Hematopoietic multipotent progenitor cell treated with erythropoietin and hydrocortisone succinate and interleukin-3 and kit ligand, for 15 days (in vitro differentiated cells): ENCODE results near the gene NELL1.

Source experiments
- DNase-seq: peaks from one replicate; pipeline ENCODE4 v3.0.0-alpha.2; 2015; ENCODE audit warnings: low spot score

The NELL1 gene

DNA sequence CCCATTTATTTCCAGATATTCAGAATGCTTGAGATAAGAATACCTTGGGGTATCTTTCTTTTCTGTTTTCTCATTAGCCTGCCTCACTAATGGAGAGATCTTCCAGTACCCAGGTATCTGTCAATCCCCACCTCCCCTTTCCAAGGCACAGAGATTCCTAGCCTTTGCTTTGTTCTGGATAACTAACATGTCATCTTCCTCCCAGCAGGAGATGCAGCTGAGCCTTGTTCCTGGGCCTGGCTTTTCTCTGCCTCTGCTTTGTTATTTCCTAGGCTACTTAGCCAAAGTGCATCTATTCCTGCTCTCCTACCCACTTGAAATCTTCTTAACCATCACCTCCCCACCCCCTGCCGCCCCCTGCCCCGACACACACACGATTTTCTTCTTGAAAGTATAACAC lies 297.1 kb downstream of the NELL1 start:
- DNase-seq: no peak

GRCh38 chr11:20973940-20974559 lies 304.7 kb downstream of the NELL1 start:
- no peak for DNase-seq

DNA sequence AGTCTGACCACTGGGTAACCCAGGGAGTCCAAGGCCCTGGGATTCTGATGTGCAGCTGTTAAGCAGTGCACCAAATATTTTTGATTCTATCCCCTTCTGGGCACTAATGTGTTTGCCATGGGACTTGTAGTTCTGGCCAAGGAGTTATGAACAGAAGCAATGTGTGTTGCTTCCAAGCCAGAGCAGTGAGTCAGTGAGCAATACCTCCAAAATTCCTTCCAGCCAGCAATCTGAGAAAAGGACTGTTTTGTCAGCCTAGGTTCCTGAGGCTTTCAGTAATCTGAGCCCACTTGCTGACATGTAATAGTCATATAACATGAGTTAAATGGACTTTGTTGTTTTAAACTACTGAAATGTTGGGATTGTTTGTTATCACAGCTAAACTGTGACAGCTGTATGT lies 311.4 kb downstream of the NELL1 start:
- DNase-seq: no peak

DNA sequence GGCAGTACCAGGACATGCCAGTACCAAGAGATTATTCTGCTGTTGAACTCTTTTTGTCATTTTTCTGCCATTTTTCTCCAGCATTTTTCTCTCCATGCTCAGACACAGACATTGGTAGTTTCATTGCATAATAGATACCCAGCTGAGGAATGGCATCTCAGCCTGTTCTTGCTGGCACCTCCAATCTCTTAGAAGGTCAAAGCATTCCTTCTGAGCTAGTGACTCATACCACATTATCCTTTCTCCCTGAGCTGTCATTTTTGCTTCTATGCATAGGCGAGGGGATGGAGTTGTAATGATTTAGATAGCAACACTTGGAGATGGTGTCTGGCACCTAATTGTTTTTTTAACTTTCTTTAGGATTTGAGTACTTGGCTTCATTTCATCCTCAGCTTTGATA lies 321.1 kb downstream of the NELL1 start:
- no peak for DNase-seq

DNA sequence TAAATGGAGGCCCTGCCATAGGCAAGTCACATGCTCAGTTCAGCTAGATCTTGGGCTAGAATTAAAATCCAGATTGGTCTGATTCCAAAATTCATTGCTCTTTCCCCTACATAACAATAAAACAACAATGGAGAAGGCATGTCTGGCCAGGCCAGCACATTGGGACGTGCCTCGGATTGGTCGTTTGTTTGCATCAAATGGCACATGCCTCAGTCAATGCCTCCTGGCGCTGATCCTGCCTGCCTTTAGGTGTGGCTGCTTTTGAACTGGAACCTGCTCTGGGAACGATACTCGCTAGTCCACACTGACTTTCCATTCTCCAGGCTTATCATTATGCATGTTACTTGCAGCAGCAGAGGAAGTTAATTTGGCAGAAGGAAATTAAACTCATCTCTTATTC lies 322.1 kb downstream of the NELL1 start:
- DNase-seq: no peak

- DNase-seq: no peak
Measured at GRCh38 chr11:21007297-21007696, 337.9 kb downstream of the NELL1 start.

DNA sequence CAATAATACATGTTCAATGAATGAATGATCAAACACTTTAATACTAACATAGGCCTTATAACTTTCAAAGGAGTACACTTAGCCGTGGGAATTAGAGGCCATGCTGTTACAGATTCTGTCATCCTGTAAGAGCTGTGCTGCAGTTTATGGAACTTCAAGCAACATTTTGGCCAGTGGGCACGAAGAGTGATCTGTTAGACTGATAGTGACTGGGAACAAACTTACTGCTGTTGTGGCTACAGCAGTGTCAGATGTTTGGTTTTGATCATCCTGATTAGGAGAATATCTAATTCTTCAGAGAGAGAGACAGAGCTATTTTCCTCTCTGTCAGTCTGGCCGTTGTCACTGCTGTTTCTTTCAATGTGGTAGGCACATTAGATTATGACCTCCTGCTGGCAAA lies 348.9 kb downstream of the NELL1 start:
- DNase-seq: no peak

DNA sequence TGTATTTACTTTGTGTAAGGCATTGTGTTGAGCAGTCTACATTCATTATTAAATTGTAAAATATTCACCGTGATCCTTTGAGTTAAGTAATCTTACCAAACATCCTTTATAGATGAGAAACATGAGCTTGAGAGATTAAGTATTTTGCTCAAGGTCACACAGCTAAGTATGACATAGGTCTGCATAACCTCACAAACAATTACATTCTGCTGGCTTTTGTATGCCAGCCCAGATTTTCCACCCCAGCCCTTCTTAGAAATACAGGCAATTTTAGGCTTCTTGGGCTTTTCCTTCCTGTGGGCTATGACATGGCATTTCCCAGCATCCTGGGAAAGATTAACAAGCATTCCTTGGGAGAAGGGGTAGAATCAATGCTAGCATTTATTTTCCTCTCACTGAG lies 357.3 kb downstream of the NELL1 start:
- no peak for DNase-seq

- DNase-seq: no peak
Measured at GRCh38 chr11:21037850-21038249, 368.5 kb downstream of the NELL1 start.

DNA sequence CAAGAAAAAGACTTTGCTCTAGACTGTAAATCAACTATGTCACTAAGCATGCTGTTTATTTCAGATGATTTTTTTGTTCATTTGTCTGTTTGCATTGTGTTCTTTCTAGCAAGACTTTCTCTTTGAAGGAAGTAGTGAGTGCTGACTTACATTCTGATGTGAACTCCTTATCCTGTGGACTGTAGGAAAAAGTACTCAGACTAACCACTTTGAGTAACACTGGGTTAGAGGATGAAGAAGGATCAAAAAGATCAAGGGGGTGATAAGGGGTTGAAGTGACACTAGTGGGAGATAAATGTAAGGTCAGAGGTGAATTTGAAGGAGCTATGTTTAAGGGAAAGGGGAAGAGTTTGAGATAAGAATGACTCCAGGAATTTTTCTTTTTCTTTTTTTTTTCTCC lies 369.4 kb downstream of the NELL1 start:
- DNase-seq: no peak

GRCh38 chr11:21040630-21041029 lies 371.2 kb downstream of the NELL1 start:
- no peak for DNase-seq

- DNase-seq: no peak
Measured at GRCh38 chr11:21048626-21049025, 379.2 kb downstream of the NELL1 start.

DNA sequence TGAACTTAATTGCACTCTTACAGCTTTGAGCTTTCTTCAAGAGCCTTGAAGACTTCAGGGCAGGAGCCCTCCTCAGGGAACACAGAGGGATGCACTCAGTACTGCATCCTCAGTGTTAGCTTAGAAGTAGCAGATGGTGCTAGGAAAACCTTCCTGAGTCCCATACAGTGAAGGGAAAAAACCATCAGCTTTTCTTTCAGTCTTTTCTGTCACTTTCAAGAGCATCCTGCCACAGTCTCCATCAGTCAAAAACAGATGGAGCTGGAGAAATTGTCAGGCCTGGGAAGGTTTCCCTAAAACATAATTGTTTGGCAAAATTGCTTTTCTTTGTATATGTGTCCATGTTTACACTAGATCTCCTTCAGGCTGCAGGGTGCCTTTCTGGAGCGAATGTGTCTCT lies 384.1 kb downstream of the NELL1 start:
- no peak for DNase-seq

DNA sequence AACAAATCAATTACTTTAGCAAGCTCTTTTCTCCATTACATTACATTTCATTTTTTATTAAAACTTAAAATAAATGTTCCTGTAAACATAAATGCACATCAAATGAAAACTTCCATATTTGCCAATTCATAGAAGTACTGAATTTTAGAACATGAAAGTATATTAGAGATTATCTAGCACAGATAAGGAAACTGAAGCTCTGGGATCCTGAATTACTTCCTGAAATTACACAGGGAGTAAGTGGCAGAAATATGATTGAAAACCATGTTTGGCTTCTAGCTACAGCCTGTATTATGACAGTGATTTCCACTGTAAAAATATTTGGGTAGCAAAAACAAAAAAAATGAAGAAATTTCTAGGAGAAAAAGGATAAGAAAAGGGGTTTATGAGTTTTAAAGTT lies 387.3 kb downstream of the NELL1 start:
- DNase-seq: no peak

DNA sequence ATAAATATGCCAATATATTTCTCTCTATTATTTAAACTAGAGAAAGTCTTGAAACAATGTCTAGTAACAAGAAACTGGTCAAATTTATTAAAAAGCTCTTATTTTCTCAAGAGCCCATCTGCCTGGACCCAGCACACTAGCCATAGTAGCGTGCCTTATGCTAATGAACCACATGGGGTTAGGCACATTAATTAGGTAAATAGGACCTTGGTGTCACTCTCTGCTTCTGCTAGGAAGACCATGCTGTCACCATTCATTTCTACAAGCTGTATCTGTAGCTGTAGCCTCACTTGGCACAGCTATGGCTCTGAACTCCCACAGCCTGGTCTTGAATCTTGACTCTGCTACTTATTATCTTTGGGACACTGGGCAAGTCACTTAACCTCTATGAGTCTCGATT lies 390.5 kb downstream of the NELL1 start:
- no peak for DNase-seq

GRCh38 chr11:21066030-21066429 lies 396.6 kb downstream of the NELL1 start:
- no peak for DNase-seq

GRCh38 chr11:21068886-21069285 lies 399.5 kb downstream of the NELL1 start:
- no peak for DNase-seq

DNA sequence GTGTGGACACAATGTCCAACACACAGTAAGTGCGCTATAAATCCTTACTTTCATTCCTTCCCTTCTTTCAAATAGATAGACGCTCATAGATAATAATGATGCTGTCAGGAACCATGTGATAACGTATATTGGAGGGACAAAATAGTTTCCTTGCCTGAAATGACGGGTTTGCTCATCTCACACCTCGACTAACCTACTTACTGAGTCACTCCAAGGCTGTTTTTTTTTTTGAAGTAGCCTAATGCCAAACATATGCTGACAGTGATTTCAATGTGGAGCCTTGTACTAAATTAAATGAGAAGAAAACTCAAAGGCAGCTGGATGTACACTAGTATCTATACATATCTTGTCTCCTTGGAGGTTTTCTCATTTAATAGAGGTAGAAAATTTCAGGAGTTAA lies 400.5 kb downstream of the NELL1 start:
- DNase-seq: no peak

DNA sequence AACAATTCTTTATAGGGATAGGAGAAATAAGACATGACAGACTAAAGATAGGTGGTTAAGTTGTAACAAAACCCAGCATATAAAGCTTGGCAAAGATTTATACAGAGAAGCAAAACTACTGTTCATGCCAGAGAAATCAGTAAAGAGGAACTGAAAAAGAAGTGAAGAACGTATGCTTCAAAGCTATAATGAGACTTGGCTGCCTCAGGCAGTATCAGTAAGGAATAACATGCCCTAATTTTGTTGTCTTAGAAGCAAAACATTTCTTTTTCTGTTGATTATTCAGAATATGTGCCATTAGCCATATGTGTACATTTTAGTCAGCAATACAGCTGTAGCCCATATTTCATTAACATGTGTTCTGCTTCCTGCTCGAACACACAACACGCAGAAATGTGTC lies 403.2 kb downstream of the NELL1 start:
- DNase-seq: no peak

DNA sequence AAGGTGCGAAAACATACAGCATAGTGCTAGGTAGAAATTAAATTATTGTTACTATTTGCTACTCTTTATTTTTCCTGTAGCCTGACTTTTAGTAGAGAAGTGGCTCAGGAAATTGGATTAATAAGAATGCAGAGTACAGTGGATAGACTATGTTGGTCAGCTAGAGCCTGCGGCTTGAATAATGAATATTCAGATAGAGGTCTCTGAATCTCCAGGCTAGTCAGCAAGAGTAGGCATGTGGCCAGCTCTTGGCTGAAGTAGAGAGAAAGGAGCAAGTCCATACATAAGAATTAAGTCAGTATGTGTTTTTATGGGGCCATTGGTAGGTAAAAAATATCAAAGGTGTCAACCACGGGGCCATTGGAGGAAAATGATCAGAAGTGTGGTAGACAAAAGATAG lies 413.5 kb downstream of the NELL1 start:
- DNase-seq: no peak

DNA sequence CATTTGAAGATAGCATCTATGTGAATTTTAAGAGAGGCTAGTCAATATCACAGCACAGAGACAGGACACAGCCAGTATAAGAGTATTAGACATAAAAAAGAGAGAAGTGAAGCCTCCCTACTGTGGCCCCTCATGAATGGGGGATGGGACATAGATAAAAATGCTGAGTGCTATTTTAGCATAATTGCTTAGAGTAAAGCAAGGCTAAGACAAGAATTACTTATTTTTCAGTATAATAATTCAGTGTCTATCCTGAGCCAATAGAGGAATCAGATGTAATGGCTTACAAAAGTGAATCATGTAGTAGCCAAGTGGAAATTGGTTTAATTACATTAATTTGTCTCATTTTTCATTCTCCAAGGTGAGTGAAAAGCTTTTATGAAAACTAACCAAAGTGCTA lies 419.5 kb downstream of the NELL1 start:
- DNase-seq: no peak

- DNase-seq: no peak
Measured at GRCh38 chr11:21104641-21105040, 435.3 kb downstream of the NELL1 start.

DNA sequence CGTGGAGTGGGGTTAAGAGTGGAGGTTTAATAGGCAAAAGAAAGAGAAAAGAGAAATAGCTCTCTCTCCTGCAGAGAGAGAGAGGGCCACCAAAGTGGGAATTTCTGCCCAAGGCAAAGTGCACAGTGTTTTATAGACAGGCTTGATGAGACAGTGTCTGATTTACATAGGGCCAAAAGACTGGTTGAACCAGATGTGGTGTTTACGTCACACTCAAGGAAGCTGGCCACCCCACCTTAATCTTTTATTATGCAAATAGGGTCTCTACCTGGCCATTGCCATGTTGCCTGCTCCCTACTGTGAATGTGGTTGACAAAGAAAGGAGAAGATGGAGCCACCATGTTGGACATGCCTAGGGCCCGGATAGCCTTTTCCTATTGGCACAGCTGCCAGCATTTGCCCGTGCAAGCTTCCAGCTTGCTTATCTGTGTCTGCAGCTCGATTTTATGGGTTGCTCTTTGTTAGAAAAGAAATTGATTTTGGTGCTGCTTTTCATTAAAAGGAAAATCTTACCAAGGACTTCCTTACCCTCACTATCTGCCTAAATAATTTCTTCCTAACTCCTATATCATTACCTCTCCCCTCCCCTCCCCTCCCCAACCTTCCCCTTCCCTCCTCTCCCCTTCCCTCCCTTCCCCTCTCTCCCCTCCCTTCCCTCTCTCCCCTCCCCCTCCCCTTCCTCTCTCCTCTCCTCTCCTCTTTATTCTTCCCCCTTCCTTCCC lies 436.0 kb downstream of the NELL1 start:
- DNase-seq: no peak

- no peak for DNase-seq
Measured at GRCh38 chr11:21109341-21109740, 440.0 kb downstream of the NELL1 start.
